HepG2 (cell line): ENCODE results near the gene ZBED5. TPM values are rescaled to one million over a fixed set of nuclear protein-coding genes. Genes with fewer than 3 reads are reported as not detected.

ENCODE experiments used
- MAFK ChIP-seq, 2 experiments: IDR thresholded peaks in 1 of 2; conservative IDR thresholded peaks in 1 of 2; 2 replicates each; pipeline ENCODE4 v1.6.1; 2011; ENCODE audit warnings: improper control_type of control experiment in 2 of 2, low read length in 2 of 2
- NCOR1 ChIP-seq: fragments of 200-600 bp; sonication (generic); IDR thresholded peaks from 2 replicates; pipeline ENCODE4 v1.7.0; 2017; ENCODE audit warnings: antibody characterized with exemption, low read length, borderline replicate concordance
- NR1H2 ChIP-seq: sonication (generic); formaldehyde crosslinking; IDR thresholded peaks from 2 replicates; pipeline ENCODE4 v1.8.1; 2022; ENCODE audit warnings: low read depth, missing genetic modification reagents, borderline replicate concordance
- POGZ ChIP-seq: sonication (generic); formaldehyde crosslinking; IDR thresholded peaks from 2 replicates; pipeline ENCODE4 v1.4.0; 2020; ENCODE audit warnings: mild to moderate bottlenecking, missing genetic modification reagents
- RFXAP ChIP-seq: sonication (generic); formaldehyde crosslinking; IDR thresholded peaks from 2 replicates; pipeline ENCODE4 v1.4.0; 2020; ENCODE audit warnings: missing genetic modification reagents, borderline replicate concordance
- SMAD3 ChIP-seq: sonication (generic); formaldehyde crosslinking; IDR thresholded peaks from 2 replicates; pipeline ENCODE4 v1.4.0; 2020; ENCODE audit warnings: missing genetic modification reagents
- ZFP41 ChIP-seq: sonication (generic); formaldehyde crosslinking; IDR thresholded peaks from 2 replicates; pipeline ENCODE4 v1.4.0; 2020; ENCODE audit warnings: mild to moderate bottlenecking, missing genetic modification reagents, borderline replicate concordance
- ZKSCAN8 ChIP-seq: IDR thresholded peaks from 2 replicates; pipeline ENCODE4 v1.6.1; 2016; ENCODE audit warnings: borderline replicate concordance, missing genetic modification reagents, missing compliant biosample characterization
- ZNF766 ChIP-seq: sonication (generic); formaldehyde crosslinking; IDR thresholded peaks from 2 replicates; pipeline ENCODE4 v1.5.0; 2020; ENCODE audit warnings: missing genetic modification reagents, borderline replicate concordance
- polyA plus RNA-seq, 8 experiments: library from polyadenylated mRNA; depleted of rRNA in 3 of 8; stranded (reverse) in 7 of 8; unstranded in 1 of 8; fragments of >200 nt; fragmentation: Illumina TruSeq in 4 of 8; extraction: Trizol in 4 of 8; gene quantifications; 2 replicates each; pipeline versions ENCODE4 v1.2.1 to v1.2.3, GENCODE V29; 2011 to 2016; ENCODE audit warnings: low read depth in 4 of 8, missing spikeins in 1 of 8, mixed read lengths in 1 of 8; ENCODE audit not compliant: insufficient read depth in 1 of 8
- total RNA-seq, 5 experiments: library from RNA; depleted of rRNA; stranded (reverse); fragments of >200 nt; fragmentation: Illumina TruSeq; extraction: Trizol; gene quantifications; 2 replicates each; pipeline ENCODE4 v1.2.3, GENCODE V29; 2016; ENCODE audit warnings: low read depth in 1 of 5
- TF ChIP-seq, protein P1 (sequence below): sonication (generic); formaldehyde crosslinking; IDR thresholded peaks from one replicate; pipeline ENCODE4 v1.5.1; 2020; ENCODE audit warnings: mild to moderate bottlenecking, missing genetic modification reagents; ENCODE audit errors: not compliant biosample characterization
- TF ChIP-seq, protein P2 (sequence below): sonication (generic); formaldehyde crosslinking; IDR thresholded peaks from 2 replicates; pipeline ENCODE4 v1.4.0; 2020; ENCODE audit warnings: missing genetic modification reagents
- TF ChIP-seq, protein P3 (sequence below): sonication (generic); formaldehyde crosslinking; IDR thresholded peaks from 2 replicates; pipeline ENCODE4 v1.5.0; 2020; ENCODE audit warnings: missing genetic modification reagents
- TF ChIP-seq, protein P4 (sequence below): sonication (generic); formaldehyde crosslinking; IDR thresholded peaks from 2 replicates; pipeline ENCODE4 v1.4.0; 2020; ENCODE audit warnings: missing genetic modification reagents
- TF ChIP-seq, protein P5 (sequence below): sonication (generic); formaldehyde crosslinking; conservative IDR thresholded peaks from 2 replicates; pipeline ENCODE4 v1.4.0; 2020; ENCODE audit warnings: missing genetic modification reagents

The ZBED5 gene
- total and polyA plus RNA-seq, 2 of the 13 experiments (the other 11 are each of a cell fraction or from before 2014, with no cell fraction given) = 18.2 to 38.6 TPM

DNA sequence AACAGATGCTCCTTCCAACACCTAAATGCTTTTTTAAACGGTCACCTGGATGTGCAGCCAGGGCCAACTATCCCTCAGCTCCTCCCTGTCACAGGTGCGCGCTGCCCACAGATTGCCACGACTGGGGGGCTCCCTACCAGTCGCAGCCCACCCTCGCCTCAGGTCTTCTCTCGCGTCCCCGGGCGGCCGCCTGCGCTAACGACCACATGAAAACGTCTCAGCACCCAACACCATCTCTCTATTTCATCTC lies 469 bp downstream of the ZBED5 start (continued):
- TF ChIP-seq, protein P1, sequence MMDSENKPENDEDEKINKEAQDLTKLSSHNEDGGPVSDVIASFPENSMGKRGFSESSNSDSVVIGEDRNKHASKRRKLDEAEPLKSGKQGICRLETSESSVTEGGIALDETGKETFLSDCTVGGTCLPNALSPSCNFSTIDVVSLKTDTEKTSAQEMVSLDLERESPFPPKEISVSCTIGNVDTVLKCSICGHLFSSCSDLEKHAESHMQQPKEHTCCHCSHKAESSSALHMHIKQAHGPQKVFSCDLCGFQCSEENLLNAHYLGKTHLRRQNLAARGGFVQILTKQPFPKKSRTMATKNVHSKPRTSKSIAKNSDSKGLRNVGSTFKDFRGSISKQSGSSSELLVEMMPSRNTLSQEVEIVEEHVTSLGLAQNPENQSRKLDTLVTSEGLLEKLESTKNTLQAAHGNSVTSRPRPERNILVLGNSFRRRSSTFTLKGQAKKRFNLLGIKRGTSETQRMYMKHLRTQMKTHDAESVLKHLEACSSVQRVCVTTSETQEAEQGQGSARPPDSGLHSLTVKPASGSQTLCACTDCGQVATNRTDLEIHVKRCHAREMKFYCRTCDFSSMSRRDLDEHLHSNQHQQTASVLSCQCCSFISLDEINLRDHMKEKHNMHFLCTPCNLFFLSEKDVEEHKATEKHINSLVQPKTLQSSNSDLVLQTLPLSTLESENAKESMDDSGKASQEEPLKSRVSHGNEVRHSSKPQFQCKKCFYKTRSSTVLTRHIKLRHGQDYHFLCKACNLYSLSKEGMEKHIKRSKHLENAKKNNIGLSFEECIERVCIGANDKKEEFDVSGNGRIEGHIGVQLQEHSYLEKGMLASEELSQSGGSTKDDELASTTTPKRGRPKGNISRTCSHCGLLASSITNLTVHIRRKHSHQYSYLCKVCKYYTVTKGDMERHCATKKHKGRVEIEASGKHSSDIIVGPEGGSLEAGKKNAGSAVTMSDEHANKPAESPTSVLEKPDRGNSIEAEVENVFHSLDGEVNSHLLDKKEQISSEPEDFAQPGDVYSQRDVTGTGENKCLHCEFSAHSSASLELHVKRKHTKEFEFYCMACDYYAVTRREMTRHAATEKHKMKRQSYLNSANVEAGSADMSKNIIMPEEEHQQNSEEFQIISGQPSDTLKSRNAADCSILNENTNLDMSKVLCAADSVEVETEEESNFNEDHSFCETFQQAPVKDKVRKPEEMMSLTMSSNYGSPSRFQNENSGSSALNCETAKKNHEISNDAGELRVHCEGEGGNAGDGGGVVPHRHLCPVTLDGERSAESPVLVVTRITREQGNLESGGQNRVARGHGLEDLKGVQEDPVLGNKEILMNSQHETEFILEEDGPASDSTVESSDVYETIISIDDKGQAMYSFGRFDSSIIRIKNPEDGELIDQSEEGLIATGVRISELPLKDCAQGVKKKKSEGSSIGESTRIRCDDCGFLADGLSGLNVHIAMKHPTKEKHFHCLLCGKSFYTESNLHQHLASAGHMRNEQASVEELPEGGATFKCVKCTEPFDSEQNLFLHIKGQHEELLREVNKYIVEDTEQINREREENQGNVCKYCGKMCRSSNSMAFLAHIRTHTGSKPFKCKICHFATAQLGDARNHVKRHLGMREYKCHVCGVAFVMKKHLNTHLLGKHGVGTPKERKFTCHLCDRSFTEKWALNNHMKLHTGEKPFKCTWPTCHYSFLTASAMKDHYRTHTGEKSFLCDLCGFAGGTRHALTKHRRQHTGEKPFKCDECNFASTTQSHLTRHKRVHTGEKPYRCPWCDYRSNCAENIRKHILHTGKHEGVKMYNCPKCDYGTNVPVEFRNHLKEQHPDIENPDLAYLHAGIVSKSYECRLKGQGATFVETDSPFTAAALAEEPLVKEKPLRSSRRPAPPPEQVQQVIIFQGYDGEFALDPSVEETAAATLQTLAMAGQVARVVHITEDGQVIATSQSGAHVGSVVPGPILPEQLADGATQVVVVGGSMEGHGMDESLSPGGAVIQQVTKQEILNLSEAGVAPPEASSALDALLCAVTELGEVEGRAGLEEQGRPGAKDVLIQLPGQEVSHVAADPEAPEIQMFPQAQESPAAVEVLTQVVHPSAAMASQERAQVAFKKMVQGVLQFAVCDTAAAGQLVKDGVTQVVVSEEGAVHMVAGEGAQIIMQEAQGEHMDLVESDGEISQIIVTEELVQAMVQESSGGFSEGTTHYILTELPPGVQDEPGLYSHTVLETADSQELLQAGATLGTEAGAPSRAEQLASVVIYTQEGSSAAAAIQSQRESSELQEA (CRISPR knock-in tag) = peak; percentile 45
- TF ChIP-seq, protein P2, sequence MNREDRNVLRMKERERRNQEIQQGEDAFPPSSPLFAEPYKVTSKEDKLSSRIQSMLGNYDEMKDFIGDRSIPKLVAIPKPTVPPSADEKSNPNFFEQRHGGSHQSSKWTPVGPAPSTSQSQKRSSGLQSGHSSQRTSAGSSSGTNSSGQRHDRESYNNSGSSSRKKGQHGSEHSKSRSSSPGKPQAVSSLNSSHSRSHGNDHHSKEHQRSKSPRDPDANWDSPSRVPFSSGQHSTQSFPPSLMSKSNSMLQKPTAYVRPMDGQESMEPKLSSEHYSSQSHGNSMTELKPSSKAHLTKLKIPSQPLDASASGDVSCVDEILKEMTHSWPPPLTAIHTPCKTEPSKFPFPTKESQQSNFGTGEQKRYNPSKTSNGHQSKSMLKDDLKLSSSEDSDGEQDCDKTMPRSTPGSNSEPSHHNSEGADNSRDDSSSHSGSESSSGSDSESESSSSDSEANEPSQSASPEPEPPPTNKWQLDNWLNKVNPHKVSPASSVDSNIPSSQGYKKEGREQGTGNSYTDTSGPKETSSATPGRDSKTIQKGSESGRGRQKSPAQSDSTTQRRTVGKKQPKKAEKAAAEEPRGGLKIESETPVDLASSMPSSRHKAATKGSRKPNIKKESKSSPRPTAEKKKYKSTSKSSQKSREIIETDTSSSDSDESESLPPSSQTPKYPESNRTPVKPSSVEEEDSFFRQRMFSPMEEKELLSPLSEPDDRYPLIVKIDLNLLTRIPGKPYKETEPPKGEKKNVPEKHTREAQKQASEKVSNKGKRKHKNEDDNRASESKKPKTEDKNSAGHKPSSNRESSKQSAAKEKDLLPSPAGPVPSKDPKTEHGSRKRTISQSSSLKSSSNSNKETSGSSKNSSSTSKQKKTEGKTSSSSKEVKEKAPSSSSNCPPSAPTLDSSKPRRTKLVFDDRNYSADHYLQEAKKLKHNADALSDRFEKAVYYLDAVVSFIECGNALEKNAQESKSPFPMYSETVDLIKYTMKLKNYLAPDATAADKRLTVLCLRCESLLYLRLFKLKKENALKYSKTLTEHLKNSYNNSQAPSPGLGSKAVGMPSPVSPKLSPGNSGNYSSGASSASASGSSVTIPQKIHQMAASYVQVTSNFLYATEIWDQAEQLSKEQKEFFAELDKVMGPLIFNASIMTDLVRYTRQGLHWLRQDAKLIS (CRISPR knock-in tag) = no peak
- TF ChIP-seq SMAD3 (CRISPR knock-in tag) (no peak), RFXAP (CRISPR knock-in tag) (no peak), NCOR1 (no peak), ZKSCAN8 (CRISPR knock-in tag) (no peak), ZNF766 (CRISPR knock-in tag) (no peak), ZFP41 (no peak), POGZ (CRISPR knock-in tag) (no peak), NR1H2 (CRISPR knock-in tag) (no peak), MAFK (conservative IDR thresholded peaks at IDR 0.05 in 1 of 2, IDR thresholded peaks at IDR 0.05 in 1 of 2; ENCODE audit: low read length in 2 of 2) (no peak)
- TF ChIP-seq, protein P3, sequence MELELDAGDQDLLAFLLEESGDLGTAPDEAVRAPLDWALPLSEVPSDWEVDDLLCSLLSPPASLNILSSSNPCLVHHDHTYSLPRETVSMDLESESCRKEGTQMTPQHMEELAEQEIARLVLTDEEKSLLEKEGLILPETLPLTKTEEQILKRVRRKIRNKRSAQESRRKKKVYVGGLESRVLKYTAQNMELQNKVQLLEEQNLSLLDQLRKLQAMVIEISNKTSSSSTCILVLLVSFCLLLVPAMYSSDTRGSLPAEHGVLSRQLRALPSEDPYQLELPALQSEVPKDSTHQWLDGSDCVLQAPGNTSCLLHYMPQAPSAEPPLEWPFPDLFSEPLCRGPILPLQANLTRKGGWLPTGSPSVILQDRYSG (CRISPR knock-in tag) = no peak
- TF ChIP-seq, protein P4, sequence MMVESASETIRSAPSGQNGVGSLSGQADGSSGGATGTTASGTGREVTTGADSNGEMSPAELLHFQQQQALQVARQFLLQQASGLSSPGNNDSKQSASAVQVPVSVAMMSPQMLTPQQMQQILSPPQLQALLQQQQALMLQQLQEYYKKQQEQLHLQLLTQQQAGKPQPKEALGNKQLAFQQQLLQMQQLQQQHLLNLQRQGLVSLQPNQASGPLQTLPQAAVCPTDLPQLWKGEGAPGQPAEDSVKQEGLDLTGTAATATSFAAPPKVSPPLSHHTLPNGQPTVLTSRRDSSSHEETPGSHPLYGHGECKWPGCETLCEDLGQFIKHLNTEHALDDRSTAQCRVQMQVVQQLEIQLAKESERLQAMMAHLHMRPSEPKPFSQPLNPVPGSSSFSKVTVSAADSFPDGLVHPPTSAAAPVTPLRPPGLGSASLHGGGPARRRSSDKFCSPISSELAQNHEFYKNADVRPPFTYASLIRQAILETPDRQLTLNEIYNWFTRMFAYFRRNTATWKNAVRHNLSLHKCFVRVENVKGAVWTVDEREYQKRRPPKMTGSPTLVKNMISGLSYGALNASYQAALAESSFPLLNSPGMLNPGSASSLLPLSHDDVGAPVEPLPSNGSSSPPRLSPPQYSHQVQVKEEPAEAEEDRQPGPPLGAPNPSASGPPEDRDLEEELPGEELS (CRISPR knock-in tag) = no peak
- TF ChIP-seq, protein P5, sequence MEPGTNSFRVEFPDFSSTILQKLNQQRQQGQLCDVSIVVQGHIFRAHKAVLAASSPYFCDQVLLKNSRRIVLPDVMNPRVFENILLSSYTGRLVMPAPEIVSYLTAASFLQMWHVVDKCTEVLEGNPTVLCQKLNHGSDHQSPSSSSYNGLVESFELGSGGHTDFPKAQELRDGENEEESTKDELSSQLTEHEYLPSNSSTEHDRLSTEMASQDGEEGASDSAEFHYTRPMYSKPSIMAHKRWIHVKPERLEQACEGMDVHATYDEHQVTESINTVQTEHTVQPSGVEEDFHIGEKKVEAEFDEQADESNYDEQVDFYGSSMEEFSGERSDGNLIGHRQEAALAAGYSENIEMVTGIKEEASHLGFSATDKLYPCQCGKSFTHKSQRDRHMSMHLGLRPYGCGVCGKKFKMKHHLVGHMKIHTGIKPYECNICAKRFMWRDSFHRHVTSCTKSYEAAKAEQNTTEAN = no peak
